HG02884 (cell line): ENCODE data around the gene EMID1.
"Not testable (repeated sequence)": the region's sequence is repeated elsewhere in the genome, so short reads cannot be mapped to it uniquely, and the experiment has no call there.

Source experiments
- ATAC-seq: cut with Tn5 transposase; IDR thresholded peaks from one replicate; pipeline ENCODE4 v1.9.1; 2021; ENCODE audit warnings: mild to moderate bottlenecking, moderate library complexity; ENCODE audit not compliant: unreplicated experiment

The EMID1 gene

GRCh38 chr22:29230972-29231875 is 25.5 kb downstream of the EMID1 start:
- no peak for ATAC-seq

GRCh38 chr22:29231971-29232959 is 26.6 kb downstream of the EMID1 start:
- no peak for ATAC-seq

GRCh38 chr22:29233277-29233877 is 27.7 kb downstream of the EMID1 start:
- no peak for ATAC-seq

GRCh38 chr22:29240481-29240880 is 34.8 kb downstream of the EMID1 start:
- ATAC-seq = not testable (repeated sequence)

- no peak for ATAC-seq
These were observed 38.3 kb downstream of the EMID1 start for GRCh38 chr22:29243874-29244446.

GRCh38 chr22:29244785-29245625 is 39.3 kb downstream of the EMID1 start:
- ATAC-seq = no peak

- ATAC-seq = no peak
These were observed 40.1 kb downstream of the EMID1 start for GRCh38 chr22:29245626-29246385.

- not testable (repeated sequence) for ATAC-seq
These were observed 42.2 kb downstream of the EMID1 start for GRCh38 chr22:29247891-29248290.

- no peak for ATAC-seq
These were observed 45.6 kb downstream of the EMID1 start for GRCh38 chr22:29251265-29251664.

- ATAC-seq = no peak
These were observed 46.5 kb downstream of the EMID1 start for GRCh38 chr22:29251981-29252911.

- ATAC-seq = no peak
These were observed 48.0 kb downstream of the EMID1 start for GRCh38 chr22:29253561-29254285.

GRCh38 chr22:29254286-29254660 is 48.6 kb downstream of the EMID1 start:
- ATAC-seq = no peak

- ATAC-seq = no peak
These were observed 49.4 kb downstream of the EMID1 start for GRCh38 chr22:29255064-29255621.

GRCh38 chr22:29256606-29257325 is 51.1 kb downstream of the EMID1 start:
- ATAC-seq = no peak

- ATAC-seq = no peak
These were observed 52.1 kb downstream of the EMID1 start for GRCh38 chr22:29257751-29258181.
